SH-SY5Y (cell line): ENCODE data around the gene UBE2D2.

ENCODE experiments used
- GATA2 ChIP-seq: IDR thresholded peaks from 2 replicates; pipeline ENCODE4 v1.6.1; 2011; ENCODE audit warnings: mild to moderate bottlenecking, low read depth, low read length
- GATA3 ChIP-seq: IDR thresholded peaks from 2 replicates; pipeline ENCODE4 v1.6.1; 2011; ENCODE audit warnings: low read depth, mild to moderate bottlenecking, low read length, moderate library complexity

DNA sequence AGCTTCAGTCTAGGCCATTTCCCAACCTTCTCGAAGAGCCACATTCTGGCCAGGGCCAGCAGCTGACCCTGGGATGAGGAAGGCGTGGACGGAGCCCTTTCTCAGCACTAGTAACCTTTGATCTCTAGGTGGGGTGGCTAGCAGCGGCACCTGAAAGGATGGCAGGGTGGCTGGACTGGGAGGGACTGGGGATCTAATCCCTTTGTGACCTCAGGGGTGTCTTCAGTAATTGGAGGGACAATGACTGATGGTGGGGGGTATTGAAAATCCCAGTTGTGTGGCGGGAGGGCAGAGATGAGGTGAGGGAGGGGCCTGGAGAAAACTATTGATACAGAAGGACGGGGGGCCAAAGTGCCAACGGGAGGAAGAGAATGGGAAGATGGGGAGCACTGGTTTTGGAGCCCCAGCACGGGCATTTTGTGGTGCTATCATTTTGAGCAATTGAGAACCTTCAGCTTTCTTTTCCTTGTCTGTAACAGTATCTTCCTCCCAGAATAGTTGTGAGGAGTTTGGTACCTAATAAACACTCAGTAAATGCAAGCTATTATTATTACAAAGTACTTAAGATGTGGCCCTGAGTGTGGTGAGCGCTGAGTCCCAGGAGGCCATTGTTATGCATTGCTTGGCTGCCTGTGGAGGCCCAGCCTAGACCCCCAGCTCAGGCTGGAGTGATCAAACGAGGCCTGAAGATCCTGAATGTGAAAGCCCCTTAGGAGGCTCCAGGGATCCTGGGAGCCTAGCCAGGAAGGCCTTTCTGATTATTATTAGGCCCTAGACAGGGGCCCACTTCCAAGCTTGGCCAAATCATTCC lies 37.3 kb upstream of the UBE2D2 start:
- TF ChIP-seq GATA2, result no peak
- TF ChIP-seq GATA3, result no peak
